ENCODE data around the gene DOCK3.

DOCK3 gene

GRCh38 chr3:51393134-51393495 is 718.4 kb downstream of the DOCK3 start:
- DNase-seq, result no peak

- no peak for DNase-seq
Measured at GRCh38 chr3:51393564-51393963, 718.8 kb downstream of the DOCK3 start.

- no peak for DNase-seq
Measured at GRCh38 chr3:51394541-51394940, 719.8 kb downstream of the DOCK3 start.

GRCh38 chr3:51395493-51396213 is 720.9 kb downstream of the DOCK3 start:
- DNase-seq, result no peak

- no peak for DNase-seq
Measured at GRCh38 chr3:51396401-51396800, 721.7 kb downstream of the DOCK3 start.

GRCh38 chr3:51397392-51397791 is 722.7 kb downstream of the DOCK3 start:
- DNase-seq, result no peak

- DNase-seq, result no peak
Measured at GRCh38 chr3:51398595-51399310, 724.0 kb downstream of the DOCK3 start.

- DNase-seq, result no peak
Measured at GRCh38 chr3:51400166-51400565, 725.4 kb downstream of the DOCK3 start.

- no peak for DNase-seq
Measured at GRCh38 chr3:51401735-51402134, 727.0 kb downstream of the DOCK3 start.

GRCh38 chr3:51403675-51404074 is 728.9 kb downstream of the DOCK3 start:
- no peak for DNase-seq

- no peak for DNase-seq
Measured at GRCh38 chr3:51408021-51408420, 733.3 kb downstream of the DOCK3 start.

- no peak for DNase-seq
Measured at GRCh38 chr3:51408813-51409212, 734.1 kb downstream of the DOCK3 start.

GRCh38 chr3:51422211-51422610 is 747.5 kb downstream of the DOCK3 start:
- DNase-seq, result no peak

GRCh38 chr3:51426921-51427320 is 752.2 kb downstream of the DOCK3 start:
- no peak for DNase-seq

- no peak for DNase-seq
Measured at GRCh38 chr3:51429138-51429537, 754.4 kb downstream of the DOCK3 start.

Data from CD4-positive, alpha-beta T cell treated with Interleukin-6 for 4 hours (primary cell).